Measurements from ENCODE around the gene TTC13. TPM values are rescaled to one million over a fixed set of nuclear protein-coding genes. Genes with fewer than 3 reads are reported as not detected.

The TTC13 gene
- total and polyA plus RNA-seq, 10 of the 15 experiments (the other 5 are each of a cell fraction or from before 2014, with no cell fraction given), result 5.8 to 30.8 (median 18.5) TPM

GRCh38 chr1:230972855-230973271 is 5.8 kb downstream of the TTC13 start (continued):
- TF ChIP-seq CEBPZ (IDR thresholded peaks at IDR 0.05; ENCODE audit: low read depth, low read length), result no peak
- TF ChIP-seq E4F1 (IDR thresholded peaks at IDR 0.05; ENCODE audit: borderline replicate concordance, partially characterized antibody), result no peak
- TF ChIP-seq SREBF2 (IDR thresholded peaks at IDR 0.05; ENCODE audit: low read length), result no peak
- peak in 1 of 2 experiments; percentile 53; a peak in 1 of 4 replicates for TF ChIP-seq IKZF2 (IDR thresholded peaks at IDR 0.05)
- no peak for TF ChIP-seq HCFC1 (IDR thresholded peaks at IDR 0.05; ENCODE audit: low read length)
- TF ChIP-seq TCF12 (IDR thresholded peaks at IDR 0.05; ENCODE audit: low read depth, low read length), result no peak
- no peak for TF ChIP-seq CUX1 (IDR thresholded peaks at IDR 0.05; ENCODE audit: insufficient replicate concordance, low read depth, low read length)
- TF ChIP-seq HDAC6 (IDR thresholded peaks at IDR 0.05; ENCODE audit: unreplicated experiment), result no peak
- TF ChIP-seq EP300 (IDR thresholded peaks at IDR 0.05; ENCODE audit: borderline replicate concordance in 1 of 2, control insufficient read depth in 1 of 2, low read depth in 2 of 2, low read length in 2 of 2), result no peak
- TF ChIP-seq TBL1XR1 (IDR thresholded peaks at IDR 0.05; ENCODE audit: low read depth, low read length), result no peak
- TF ChIP-seq JUND (IDR thresholded peaks at IDR 0.05; ENCODE audit: low read depth, low read length), result no peak
- TF ChIP-seq NFYA (IDR thresholded peaks at IDR 0.05; ENCODE audit: borderline replicate concordance, low read depth, low read length), result no peak
- TF ChIP-seq ZSCAN29 (IDR thresholded peaks at IDR 0.05), result no peak
- no peak for TF ChIP-seq SP1 (IDR thresholded peaks at IDR 0.05; ENCODE audit: low read depth, low read length)
- no peak for TF ChIP-seq BHLHE40 (IDR thresholded peaks at IDR 0.05; ENCODE audit: borderline replicate concordance in 1 of 2, low read depth in 2 of 2, low read length in 1 of 2)
- TF ChIP-seq SUPT20H (IDR thresholded peaks at IDR 0.05; ENCODE audit: borderline replicate concordance, control insufficient read depth, low read depth, low read length), result no peak
- TF ChIP-seq ATF7 (IDR thresholded peaks at IDR 0.05; ENCODE audit: low read depth), result peak; percentile 60
- no peak for TF ChIP-seq RB1 (IDR thresholded peaks at IDR 0.05; ENCODE audit: borderline replicate concordance)
- peak; percentile 45; the same call in 1 of the 2 replicates for TF ChIP-seq MTA2 (IDR thresholded peaks at IDR 0.05; ENCODE audit: low read depth)
- TF ChIP-seq CBX3 (IDR thresholded peaks at IDR 0.05; ENCODE audit: borderline replicate concordance, low read depth), result no peak
- no peak for TF ChIP-seq ESRRA (IDR thresholded peaks at IDR 0.05; ENCODE audit: low read length)

All from GM12878 (cell line).